GM19452 (cell line): ENCODE results near the gene ST3GAL4.
"Not testable (repeated sequence)": the region's sequence is repeated elsewhere in the genome, so short reads cannot be mapped to it uniquely, and the experiment has no call there.

Experiments used
- ATAC-seq: cut with Tn5 transposase; IDR thresholded peaks from one replicate; pipeline ENCODE4 v1.9.1; 2021; ENCODE audit not compliant: unreplicated experiment

The ST3GAL4 gene, protein sequence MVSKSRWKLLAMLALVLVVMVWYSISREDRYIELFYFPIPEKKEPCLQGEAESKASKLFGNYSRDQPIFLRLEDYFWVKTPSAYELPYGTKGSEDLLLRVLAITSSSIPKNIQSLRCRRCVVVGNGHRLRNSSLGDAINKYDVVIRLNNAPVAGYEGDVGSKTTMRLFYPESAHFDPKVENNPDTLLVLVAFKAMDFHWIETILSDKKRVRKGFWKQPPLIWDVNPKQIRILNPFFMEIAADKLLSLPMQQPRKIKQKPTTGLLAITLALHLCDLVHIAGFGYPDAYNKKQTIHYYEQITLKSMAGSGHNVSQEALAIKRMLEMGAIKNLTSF

DNA sequence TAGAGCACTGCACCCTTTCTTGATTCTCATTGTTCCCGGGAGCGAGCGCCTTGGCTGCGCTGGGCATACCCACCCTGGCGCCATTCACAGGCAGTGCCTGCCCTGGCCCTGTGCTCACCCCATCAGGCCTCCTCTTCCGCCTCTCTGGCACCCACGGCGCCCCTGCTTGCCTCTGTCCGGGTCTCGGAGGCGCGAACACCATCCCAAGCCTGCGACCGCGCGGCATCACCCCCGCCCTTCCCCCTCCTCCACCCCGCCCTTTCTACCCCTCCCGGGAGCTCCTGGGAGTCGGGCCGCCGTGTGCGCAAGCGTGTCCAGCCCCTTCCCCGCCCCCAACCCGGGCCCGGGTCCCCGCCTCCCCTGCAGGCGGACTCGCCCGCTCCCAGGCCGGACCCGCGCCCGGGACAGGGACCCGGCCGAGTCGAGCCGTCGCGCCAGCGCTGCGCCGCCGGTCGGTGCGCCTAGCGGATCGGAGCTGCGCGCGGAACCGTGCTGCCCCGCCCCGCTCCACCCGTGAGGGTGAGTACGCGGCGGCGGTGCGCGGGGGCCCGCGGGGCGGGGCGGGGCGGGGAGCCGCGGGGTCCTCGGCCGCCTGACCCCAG is at the start of gene ST3GAL4:
TSS of gene ST3GAL4 (plus strand) at position 363 of the 602 bp plus-strand sequence. CDS start 50,470 bp downstream, outside the sequence.
- peak; percentile 70 for ATAC-seq

DNA sequence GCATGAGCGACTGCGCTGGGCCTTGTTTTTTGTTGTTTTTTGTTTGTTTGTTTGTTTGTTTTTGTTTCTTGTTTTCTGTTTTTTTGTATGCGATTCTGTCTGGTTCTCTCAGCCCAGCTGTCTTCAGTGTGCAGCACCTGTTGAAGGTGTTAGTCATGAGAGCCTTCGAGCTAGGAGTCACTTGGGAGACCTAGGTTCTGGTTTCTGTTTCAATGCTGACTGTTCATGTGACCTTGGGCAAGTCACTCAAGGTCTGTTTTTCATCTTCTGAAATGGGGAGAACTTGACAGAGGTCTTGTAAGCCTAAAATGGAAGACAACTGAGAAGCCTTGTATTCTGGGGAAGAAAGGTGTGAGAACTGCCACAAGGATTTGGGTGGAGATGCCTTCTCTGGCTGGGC is 49.8 kb upstream of the ST3GAL4 start:
- ATAC-seq: peak; percentile 66

DNA sequence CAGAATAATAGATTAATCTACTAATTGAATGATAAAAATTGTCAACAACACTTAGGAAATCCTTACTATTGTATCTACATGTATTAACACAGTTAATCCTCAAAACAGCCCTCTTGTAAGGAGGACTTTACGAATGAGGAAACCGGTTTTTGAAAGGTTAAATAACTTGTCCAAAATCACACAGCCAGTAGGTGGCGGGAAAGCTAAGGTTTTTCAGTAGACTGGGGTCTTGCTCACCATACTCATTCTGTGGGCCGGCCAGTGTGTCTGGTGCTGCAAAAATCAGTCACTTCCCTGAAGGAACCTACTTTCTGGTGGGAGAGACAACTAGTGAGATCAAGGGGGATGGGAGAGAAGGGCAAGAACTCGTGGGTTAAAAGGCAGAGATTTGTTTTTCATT is 47.8 kb upstream of the ST3GAL4 start:
- ATAC-seq: no peak

DNA sequence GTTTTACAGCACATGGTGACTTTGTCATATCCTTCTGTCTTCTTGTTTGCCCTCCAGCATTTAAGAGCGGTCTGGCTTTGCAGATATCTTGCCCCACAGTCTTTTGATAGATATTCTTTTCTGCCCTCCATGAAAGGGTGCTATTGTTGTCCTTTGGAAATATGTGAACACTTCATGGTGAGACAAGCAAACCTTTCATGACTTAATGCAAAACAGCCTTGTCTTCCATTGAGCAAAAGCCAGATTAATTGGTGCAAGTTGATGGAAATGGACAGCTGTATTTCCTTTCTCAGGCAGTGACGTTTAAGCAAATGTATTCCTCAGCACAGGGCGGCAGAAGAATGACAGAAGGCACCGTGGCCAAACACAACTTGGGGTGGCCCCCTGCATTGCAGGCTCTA is 47.2 kb upstream of the ST3GAL4 start:
- no peak for ATAC-seq

DNA sequence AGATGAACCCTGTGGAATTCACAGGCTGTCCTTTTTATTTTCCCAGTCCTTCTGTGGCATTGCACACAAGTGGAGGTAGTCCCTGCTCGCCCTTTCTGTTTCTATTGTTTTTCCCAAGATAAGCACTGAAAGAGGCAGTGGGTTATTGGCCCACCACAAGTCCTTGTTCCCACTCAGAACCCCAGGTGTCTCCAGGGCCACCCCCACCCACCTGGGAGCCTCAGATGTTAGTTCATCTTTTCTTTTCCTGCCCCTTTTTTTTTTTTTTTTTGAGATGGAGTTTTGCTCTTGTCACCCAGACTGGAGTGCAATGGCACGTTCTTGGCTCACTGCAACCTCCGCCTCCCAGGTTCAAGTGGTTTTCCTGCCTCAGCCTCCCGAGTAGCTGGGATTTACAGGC is 46.7 kb upstream of the ST3GAL4 start:
- not testable (repeated sequence) for ATAC-seq

DNA sequence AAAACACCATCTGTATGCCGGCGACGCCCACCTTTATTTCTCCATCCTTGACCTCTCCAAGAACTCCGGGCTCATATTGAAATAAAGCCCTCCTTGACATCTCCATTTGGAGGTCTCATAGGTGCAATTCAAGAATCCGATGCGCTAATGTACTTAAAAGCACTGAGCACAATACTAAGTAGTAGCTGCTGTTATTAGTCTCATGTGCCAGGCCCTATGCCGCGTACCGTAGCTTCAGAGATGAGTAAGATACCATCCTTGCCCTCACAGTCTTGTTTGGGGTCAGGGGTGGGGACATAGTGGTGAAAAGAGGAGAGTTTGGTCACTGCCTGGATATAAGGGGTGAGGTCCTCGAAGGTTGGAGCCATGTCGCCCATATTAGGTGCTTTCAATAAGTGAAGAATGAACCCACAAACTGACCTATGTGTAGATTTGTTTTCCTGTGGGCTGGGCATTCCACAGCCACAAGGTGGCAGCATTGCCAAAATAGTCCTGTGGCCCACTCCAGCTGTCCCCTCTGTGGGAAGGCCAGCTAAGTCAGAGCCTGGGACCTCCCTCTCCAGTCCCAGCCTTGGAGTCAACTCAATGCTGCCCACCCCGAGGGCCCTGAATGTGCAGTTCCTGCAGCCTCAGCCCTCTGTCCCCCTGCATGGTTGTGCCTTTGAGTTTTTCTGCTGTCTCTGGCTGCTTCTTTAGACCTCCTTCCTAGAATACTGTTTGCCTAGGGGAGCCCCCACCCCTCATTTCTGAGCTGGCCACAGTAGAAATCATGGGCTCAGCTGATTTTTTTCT is 45.1 kb upstream of the ST3GAL4 start:
- ATAC-seq: peak; percentile 33

DNA sequence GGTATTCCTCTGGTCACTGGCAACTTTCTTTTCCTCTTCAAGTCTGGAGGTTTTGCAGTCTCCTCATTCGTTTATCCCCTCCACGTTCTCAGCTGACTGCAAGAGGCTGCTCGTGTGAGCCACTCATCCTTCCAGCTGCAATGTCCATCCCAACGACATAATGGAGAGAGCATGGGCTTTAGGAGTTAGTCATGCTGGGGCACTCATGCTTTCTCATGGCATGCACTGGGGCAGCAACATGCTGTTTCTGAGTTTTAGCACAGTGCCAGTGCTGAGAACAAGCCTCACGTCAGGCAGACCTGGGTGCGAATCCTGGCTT is 44.5 kb upstream of the ST3GAL4 start:
- no peak for ATAC-seq

DNA sequence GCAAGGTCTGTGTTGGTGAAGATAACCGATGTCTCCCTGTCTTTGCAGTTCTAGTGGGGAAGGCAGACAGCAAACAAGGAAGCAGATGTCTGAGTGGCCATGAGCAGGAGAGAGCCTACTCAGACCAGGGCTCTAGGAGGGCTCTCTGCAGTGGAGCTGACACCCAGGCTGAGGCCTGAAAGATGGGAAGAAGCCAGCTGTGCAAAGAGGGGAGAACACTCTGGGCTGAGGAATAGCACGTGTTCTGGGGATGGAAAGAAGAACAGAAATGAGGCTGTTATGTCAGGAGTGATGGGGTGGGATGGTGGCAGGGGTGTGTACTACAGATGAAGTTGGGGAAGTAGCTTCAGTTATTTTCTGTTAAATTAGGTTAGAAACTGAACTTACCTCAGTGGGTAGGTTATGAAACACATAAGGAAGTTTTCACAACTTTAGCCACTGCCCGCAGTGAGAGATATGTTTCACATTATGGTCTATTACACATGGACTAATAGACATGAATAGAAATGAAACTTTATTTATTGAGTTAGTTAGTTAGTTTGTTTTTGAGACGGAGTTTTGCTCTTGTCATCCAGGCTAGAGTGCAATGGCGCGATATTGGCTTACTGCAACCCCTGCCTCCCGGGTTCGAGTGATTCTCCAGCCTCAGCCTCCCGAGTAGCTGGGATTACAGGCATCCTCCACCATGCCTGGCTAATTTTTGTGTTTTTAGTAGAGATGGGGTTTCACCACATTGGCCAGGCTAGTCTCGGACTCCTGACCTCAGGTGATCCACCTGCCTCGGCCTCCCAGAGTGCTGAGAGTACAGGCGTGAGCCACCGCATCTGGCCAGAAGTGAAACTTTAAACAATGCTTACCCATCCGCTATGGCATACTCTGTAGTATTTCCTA is 43.8 kb upstream of the ST3GAL4 start:
- ATAC-seq: peak; percentile 71

DNA sequence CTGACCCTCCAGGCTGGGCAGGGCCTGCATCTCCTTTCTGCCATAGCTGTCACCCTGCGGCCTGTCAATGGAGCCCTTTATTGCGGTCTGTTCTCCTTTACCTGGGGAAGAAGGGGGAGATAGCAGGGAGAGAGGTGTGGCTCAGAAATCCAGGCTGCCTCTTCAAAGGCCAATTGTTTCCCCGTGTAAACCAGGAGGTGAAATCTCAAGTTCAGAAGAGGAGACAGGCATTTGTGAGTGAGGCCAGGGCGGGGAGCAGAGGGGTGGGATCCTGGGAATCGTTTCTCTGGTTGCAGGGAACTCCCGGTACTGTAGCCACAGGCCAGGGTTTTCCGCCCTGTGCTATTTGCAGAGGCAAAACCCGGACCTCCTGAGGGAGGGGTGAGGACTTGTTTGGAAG is 42.5 kb upstream of the ST3GAL4 start:
- ATAC-seq: no peak

DNA sequence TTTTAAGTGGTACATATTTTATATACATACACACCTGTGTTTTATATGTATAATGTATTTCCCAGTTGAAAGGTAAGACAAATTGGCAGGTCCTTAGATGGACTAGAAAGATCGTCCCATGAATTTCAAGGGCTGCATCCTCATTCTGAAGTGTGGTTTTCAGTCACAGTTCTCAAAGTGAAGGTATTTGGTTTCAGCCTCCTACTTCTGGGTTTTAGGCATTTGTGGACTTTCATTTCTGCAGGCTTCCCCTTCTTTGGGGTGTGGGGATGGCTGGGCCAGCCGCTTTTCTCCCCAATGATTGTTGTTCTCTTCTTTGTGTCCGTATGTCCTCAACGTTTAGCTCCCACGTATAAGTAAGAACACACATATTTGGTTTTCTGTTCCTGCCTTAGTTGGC is 41.7 kb upstream of the ST3GAL4 start:
- no peak for ATAC-seq

DNA sequence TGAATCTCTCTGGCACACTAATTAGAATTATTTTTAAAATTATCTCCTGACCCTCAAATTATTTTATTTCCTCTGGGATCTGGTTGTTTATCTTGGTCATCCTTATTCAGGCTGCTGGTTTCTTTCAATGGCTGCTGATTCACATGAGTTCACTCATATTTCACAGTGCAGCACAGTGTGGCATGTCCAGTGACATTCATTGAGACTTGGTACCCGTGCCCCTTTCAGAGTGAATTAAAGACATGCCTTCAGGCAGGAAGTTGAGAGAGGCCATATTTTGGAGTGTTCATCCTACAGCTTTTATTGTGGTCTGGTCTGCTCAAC is 38.1 kb upstream of the ST3GAL4 start:
- no peak for ATAC-seq

DNA sequence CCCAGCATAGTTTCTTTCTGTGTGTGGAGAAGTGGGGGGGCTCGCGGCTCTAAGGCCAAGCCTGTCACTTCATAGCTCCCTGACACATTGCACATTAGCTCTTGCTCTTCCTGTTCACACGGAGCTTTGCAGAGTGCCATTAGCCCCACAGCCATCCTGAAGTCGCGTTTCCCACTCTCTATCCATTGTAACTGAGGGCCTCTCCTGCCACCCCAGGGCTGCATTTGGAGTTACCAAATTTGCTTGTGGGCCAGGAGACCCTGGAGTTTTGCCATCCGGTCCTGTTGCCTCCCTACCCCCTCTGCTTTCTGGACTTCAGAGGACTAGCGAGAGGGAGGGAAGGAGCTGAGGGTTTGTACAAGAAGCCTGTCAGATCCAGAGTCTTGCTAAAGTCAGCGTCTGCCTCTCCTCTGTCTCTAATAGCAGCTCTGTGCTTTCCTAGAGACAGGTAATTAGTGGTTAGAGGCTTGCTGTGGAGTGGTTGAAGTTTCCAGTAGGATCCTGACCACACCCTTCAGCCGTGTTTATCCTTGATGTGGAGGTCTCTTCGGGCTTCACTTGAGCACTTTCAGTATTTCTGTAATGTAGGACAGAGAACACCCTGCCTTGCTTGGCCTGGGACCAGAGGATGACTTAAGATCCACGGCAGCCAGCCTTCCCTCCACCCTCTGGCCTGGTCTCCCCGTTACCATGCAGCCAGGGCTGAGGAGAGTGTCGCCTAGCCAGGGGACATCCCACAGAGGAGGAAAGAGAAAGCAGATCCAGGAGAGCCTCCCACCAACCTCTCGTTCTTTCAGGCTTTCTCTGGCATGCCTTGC is 37.5 kb upstream of the ST3GAL4 start:
- ATAC-seq: peak; percentile 34

DNA sequence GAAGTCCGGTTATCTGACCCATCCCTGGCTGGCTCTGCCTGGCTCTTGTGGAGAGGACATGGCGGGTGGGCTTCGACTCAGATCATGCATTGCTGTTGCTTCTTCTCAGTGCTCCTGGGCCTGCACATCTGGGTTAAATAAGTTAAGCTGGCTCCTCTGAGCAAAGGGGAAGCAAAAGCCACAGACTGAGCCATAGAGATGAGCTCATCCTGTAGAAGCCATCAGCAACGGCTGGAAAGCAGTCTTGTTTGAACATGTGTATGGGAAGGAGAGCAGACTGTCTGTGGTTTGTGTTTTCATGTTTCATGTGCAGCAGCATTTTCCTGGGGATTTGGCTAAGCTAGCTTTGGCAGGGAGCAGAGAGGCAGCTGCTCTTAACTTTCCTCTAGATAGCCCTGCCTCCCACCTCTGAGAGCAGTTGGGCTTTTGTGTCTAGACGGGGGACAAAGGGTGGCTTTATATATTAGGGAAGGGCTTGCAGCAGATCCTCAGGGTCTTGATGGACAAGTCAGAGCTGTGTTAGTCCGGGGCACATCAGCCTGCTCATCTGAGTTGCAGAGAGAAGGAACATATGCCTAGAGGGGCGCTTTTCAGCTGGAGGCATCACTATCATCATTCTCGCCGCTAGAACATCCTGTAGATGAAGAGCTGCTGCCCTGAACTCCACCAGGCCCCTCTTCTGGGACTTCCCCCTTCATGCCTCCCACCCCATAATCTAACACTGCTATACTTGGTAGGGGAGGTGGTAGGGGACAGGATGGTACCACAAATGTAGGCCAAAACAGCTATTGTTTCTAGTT is 36.7 kb upstream of the ST3GAL4 start:
- ATAC-seq: peak; percentile 80

DNA sequence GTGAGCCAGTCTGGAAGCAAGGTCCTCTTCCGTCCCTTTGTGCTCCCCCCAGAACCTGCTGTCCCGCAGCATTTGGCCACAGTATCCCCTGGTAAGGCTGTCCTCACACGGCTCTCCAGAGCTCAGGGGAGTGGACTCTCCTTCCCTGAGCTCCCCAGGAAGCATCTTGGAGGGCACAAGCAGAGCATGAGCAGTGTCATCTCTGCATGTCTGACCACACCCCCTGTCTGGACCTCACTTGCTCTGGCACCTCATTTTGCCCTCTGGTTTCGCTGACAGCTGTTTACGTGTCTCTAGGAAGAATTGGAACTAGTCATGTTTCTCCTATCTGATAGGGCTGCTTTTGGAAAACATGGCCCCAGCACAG is 36.1 kb upstream of the ST3GAL4 start:
- ATAC-seq: no peak

DNA sequence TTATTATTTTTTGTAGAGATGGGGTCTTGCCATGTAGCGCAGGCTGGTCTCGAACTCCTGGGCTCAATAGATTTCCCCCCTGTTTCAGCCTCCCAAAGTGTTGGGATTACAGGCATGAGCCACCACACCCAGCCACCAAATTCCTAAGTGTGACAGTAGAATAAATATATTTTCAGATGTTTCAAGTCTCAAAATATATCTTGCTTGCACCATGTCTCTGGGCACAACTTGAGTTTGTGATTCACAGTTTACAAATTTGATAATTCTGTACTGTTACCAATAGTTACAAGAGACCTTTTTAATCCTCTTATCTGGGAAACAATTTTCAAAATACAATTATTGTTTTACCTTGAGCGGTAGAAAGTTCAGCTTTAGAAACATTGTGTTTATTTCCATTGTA is 32.5 kb upstream of the ST3GAL4 start:
- ATAC-seq: no peak

DNA sequence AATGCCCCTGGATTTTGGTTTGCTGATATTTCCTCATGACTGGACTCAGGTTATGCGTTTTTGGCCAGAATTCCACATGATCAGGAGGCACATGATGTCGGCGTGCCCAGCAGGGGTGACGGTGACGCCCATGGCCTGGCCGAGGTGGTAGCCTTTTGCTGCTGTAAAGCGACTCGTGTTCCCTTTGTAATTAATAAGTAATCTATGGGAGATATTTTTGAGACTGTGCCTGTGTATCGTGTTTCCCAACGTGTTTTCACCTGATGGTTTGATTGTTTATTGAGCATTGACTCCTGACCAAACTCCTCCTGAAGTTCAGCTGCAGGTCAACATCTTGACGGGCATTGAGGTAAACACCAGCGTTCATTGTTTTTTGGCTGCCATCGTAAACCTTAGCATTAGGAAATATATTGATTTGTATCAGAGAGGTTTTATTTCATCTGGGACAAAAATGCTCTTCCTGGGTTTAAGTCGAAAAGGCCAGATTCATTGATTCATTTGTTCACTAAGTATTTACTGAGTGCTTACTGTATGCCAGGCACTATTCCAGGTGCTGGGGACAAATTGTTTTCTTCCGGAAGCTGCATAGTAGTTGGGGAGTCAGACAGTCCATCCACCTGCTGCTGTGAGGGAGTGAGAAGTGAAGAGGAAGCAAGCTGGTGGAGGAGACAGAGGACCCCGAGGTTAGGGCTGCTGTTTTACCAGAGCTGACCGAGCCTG is 28.0 kb upstream of the ST3GAL4 start:
- ATAC-seq: no peak

DNA sequence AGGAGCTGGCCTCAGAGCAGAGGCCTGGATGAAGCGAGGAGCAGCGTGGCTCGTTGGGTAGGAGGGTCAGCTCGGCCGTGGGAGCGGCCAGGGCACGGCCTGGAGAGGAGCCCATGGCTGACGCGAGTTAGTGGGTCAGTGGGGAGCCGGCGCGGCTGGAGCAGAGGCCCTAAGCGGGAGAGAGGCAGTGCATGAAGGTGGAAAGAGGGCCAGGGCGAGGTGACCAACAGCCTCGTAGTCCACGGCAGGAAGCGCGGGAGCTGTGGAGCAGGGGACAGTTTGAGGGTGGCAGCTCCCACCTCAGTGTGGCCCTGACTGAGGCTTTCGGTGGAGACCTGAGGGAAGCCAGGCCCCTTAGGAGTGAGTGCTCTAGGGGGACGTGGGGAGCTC is 27.5 kb upstream of the ST3GAL4 start:
- ATAC-seq: no peak

DNA sequence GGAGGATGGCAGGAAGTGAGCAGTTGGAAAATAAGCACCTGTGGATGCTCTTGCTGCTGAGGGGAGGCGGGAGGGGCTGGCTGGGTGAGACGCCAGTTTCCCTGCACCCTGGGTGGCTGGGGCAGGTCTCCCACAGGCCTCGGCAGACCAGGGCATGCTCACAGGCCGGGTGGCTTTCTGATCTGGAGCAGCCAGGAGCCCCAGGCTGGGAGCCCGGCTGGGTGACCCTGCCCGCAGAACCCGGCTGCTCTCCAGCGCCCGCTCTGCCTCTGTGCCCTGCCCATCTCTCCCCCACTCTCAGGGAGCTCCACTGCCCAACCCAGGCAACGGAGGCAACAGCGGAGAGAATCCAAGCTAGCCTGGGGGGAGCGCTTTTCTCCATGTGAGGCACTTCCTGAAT is 27.0 kb upstream of the ST3GAL4 start:
- no peak for ATAC-seq
